Measurements from ENCODE around the gene SCMH1. TPM values are rescaled to one million over a fixed set of nuclear protein-coding genes. Genes with fewer than 3 reads are reported as not detected.

Gene SCMH1
- polyA plus RNA-seq, 2 of the 4 experiments (the other 2 are of a cell fraction): 11.6 to 26.7 TPM

- Histone ChIP-seq H3K9me3 (no peaks in the 10 kb centered on the region), H3K27ac (0 out of 6 replicates have a peak overlapping the region, but pooled peaks of 1 of the 2 experiments have one; percentile 6), H3K4me1 (peaks cover 55% of the 10 kb centered on the region; the same call in 2 of the 3 replicates), H3K4me3 (no peak overlapping the region), H3K4me2 (no peak overlapping the region)
- TF ChIP-seq TFCP2L1 (CRISPR knock-in tag; IDR thresholded peaks at IDR 0.05) (0 out of 2 replicates have a peak, but pooled peaks have one; percentile 6), HOXB5 (CRISPR knock-in tag; IDR thresholded peaks at IDR 0.05) (no peak), NPAS2 (CRISPR knock-in tag; IDR thresholded peaks at IDR 0.05; ENCODE audit: borderline replicate concordance) (no peak), KDM1A (IDR thresholded peaks at IDR 0.05; ENCODE audit: low read depth) (no peak), HDAC2 (IDR thresholded peaks at IDR 0.05) (no peak), POLR2AphosphoS2 (conservative IDR thresholded peaks at IDR 0.05; ENCODE audit: low read length) (peak; percentile 96)
- POLR2A ChIA-PET: no interaction called here
- CTCF ChIA-PET: interaction anchor here (0.6 to 2.2 kb wide), 3 partner anchors 11 to 165 kb away, joined by 3 to 5 read pairs (median 3); no protein-coding TSS in a partner anchor
- FAIRE-seq (no peak), ATAC-seq (no peak), DNase-seq (ENCODE audit: low read depth in 1 of 2, low spot score in 1 of 2) (no peak)
- WGBS (ENCODE audit: missing lambda C conversion rate): 80% methylated on average over 8 of the region's 8 CpGs
Observed at GRCh38 chr1:41014871-41015270, 227.2 kb downstream of the SCMH1 start.

- WGBS (ENCODE audit: missing lambda C conversion rate): 89% methylated on average over 7 of the region's 7 CpGs
- POLR2A ChIA-PET: no interaction called here
- H3K27ac ChIP-seq: peak overlapping the region in 1 of 2 experiments; percentile 53; a peak in 2 of 6 replicates
- H3K4me2 ChIP-seq: no peak overlapping the region
- CTCF ChIA-PET: interaction anchor here (0.6 kb wide), 1 partner anchor 10 kb away, joined by 3 read pairs; no protein-coding TSS in a partner anchor
- TF ChIP-seq NFE2L2 (conservative IDR thresholded peaks at IDR 0.05; ENCODE audit: low read length) (no peak), SMC3 (IDR thresholded peaks at IDR 0.05) (no peak), RNF2 (IDR thresholded peaks at IDR 0.05; ENCODE audit: borderline replicate concordance, low read depth) (no peak), FOSB (CRISPR knock-in tag; IDR thresholded peaks at IDR 0.05) (no peak), RAD21 (conservative IDR thresholded peaks at IDR 0.05 in 1 of 2, IDR thresholded peaks at IDR 0.05 in 1 of 2) (no peak), RARB (CRISPR knock-in tag; IDR thresholded peaks at IDR 0.05) (no peak), HMGXB4 (CRISPR knock-in tag; IDR thresholded peaks at IDR 0.05; ENCODE audit: borderline replicate concordance) (no peak), ZC3H11A (IDR thresholded peaks at IDR 0.05) (no peak), ZFP36 (IDR thresholded peaks at IDR 0.05; ENCODE audit: borderline replicate concordance, partially characterized antibody) (no peak)
- no peak for DNase-seq (ENCODE audit: low read depth in 1 of 2, low spot score in 1 of 2)
- no peak for FAIRE-seq
- no peak overlapping the region for H3K4me3 ChIP-seq
- no peak for ATAC-seq
- peaks cover 50% of the 10 kb centered on the region; the same call in 2 of the 3 replicates for H3K4me1 ChIP-seq
- no peaks in the 10 kb centered on the region for H3K9me3 ChIP-seq
Observed at GRCh38 chr1:41013796-41014195, 228.3 kb downstream of the SCMH1 start.

GRCh38 chr1:41013024-41013423 lies 229.1 kb downstream of the SCMH1 start:
- DNase-seq (ENCODE audit: low read depth in 1 of 2, low spot score in 1 of 2) (no peak), FAIRE-seq (no peak), ATAC-seq (no peak)
- H3K9me3 ChIP-seq: no peaks in the 10 kb centered on the region
- POLR2A ChIA-PET: interaction anchor here (0.6 to 1.3 kb wide), 2 partner anchors 151 to 691 kb away, joined by 3 to 5 read pairs; partner anchors contain the start of gene CITED4
- no peak overlapping the region for H3K27ac ChIP-seq
- H3K4me1 ChIP-seq: peaks cover 50% of the 10 kb centered on the region; the same call in 2 of the 3 replicates
- no peak overlapping the region for H3K4me3 ChIP-seq
- WGBS (ENCODE audit: missing lambda C conversion rate): 92% methylated on average over 6 of the region's 6 CpGs
- no peak overlapping the region for H3K4me2 ChIP-seq
- CTCF ChIA-PET: interaction anchor here (0.6 to 1.3 kb wide), 2 partner anchors 9 to 34 kb away, joined by 3 read pairs; partner anchors contain the start of gene CTPS1
- no peak for TF ChIP-seq NPAS2 (CRISPR knock-in tag; IDR thresholded peaks at IDR 0.05; ENCODE audit: borderline replicate concordance)
- TF ChIP-seq GATA3 (IDR thresholded peaks at IDR 0.05; ENCODE audit: borderline replicate concordance): no peak
- no peak for TF ChIP-seq CHD2 (IDR thresholded peaks at IDR 0.05; ENCODE audit: low read length, partially characterized antibody)
- TF ChIP-seq RAD21 (conservative IDR thresholded peaks at IDR 0.05 in 1 of 2, IDR thresholded peaks at IDR 0.05 in 1 of 2): no peak
- TF ChIP-seq POLR2AphosphoS2 (conservative IDR thresholded peaks at IDR 0.05; ENCODE audit: low read length): no peak
- TF ChIP-seq SMC3 (IDR thresholded peaks at IDR 0.05): no peak
- TF ChIP-seq ATOH8 (CRISPR knock-in tag; IDR thresholded peaks at IDR 0.05; ENCODE audit: low read depth): no peak
- no peak for TF ChIP-seq HMGXB4 (CRISPR knock-in tag; IDR thresholded peaks at IDR 0.05; ENCODE audit: borderline replicate concordance)
- no peak for TF ChIP-seq CBX8 (IDR thresholded peaks at IDR 0.05)
- TF ChIP-seq CHD4 (IDR thresholded peaks at IDR 0.05; ENCODE audit: borderline replicate concordance): no peak
- TF ChIP-seq CTCF (IDR thresholded peaks at IDR 0.05): no peak
- no peak for TF ChIP-seq EHMT2 (IDR thresholded peaks at IDR 0.05; ENCODE audit: low read depth)
- TF ChIP-seq CBX2 (IDR thresholded peaks at IDR 0.05; ENCODE audit: borderline replicate concordance, low read depth): no peak
- no peak for TF ChIP-seq FOSL2 (IDR thresholded peaks at IDR 0.05)
- no peak for TF ChIP-seq FOSL2 (CRISPR knock-in tag; IDR thresholded peaks at IDR 0.05)
- no peak for TF ChIP-seq TFCP2L1 (CRISPR knock-in tag; IDR thresholded peaks at IDR 0.05)
- TF ChIP-seq KDM5A (IDR thresholded peaks at IDR 0.05): no peak
- TF ChIP-seq ZSCAN20 (CRISPR knock-in tag; IDR thresholded peaks at IDR 0.05): no peak
- no peak for TF ChIP-seq BHLHE40 (IDR thresholded peaks at IDR 0.05; ENCODE audit: low read depth, low read length)
